Middle frontal gyrus (tissue), 1 donor: ENCODE measurements around the gene KCNAB3.
A peak's percentile ranks its signal among the peaks of the same experiment; 100 is the strongest.
"Not testable (repeated sequence)": the region's sequence is repeated elsewhere in the genome, so short reads cannot be mapped to it uniquely, and the experiment has no call there.

ENCODE experiments used
- DNase-seq: peaks from one replicate; pipeline ENCODE4 v3.0.0-alpha.2; 2015; ENCODE audit warnings: low spot score; ENCODE audit errors: extremely low spot score

KCNAB3 gene

DNA sequence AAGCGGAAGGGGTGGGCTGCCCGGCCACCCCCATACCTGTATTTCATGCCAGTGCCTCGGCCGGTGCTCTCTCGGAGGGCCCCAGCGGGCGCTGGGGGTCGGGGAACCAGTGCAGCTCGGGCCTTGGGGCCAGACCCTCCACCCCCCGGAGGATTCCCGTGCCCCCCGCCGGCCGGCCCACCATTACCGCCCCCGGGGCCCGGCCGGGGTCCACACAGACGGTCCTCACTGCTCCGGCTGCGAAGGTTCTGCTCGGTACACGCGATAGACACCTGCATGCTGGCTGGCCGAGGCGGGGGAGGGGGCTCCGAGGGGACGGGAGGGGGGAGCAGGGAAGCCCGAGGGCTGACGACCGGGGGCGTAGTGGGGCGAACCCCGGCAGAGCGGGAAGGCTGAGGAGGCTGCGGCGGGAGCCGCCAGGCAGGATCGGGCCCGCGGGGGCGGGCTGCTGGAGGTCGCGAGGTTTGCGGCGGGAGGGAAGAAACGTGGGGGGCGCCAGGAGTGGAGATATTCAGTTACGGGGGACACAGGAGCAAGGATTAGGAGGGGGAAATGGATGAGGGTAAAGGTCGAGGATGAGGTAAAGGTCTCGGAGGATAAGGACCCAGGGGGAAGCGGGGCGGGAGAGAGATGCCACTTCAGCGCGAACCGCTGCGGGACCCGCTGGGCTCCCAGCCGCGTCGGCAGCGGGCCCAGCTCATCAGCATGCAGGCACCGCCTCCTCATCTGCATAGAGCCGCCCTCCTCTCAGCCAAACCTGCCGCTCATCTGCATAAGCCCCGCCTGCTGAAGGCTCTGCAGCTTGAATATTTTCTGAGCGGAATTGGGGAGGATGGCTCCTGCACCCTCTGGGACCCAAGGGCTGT lies at the start of gene KCNAB3:
TSS of gene KCNAB3 (minus strand) at position 699 of the 866 bp plus-strand sequence. CDS start at position 278, 421 bp downstream.
- peak; percentile 33 for DNase-seq

DNA sequence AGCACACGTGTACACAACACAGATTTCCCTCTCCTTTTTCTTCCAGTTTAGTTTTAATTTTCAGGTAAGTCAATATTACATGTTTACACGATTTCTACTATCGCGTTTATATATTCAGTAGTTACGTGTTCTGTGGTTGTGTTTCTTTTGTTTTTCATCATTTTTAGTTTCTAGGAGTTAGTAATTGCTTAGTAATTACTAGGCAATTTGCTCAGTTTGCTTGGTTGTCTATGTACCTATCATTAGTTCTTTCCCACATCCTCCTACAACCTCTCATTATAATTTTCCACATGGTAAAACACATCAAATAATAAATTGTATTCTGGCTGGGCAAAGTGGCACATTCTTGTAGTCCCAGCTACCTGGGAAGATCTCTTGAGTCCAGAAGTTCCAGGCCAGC lies 48.1 kb upstream of the KCNAB3 start:
- DNase-seq, result no peak

DNA sequence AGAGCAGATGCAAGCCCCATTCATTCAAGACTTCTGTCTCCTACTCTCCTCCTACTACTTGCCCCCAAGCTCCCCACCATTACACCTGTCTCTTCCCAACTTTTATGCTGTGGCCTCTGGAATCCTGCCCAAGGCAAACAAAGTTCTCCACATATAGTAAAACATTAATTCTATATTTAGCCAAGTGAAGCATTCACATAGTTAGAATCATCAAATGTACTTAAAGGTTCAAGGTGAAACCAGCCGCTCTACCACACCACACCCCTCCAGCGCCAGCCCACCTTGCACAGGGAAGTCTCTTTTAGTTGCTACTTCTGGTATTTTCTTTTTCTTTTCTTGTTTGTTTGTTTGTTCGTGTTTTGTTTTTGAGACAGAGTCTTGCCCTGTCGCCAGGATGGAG lies 47.4 kb upstream of the KCNAB3 start:
- DNase-seq, result no peak

DNA sequence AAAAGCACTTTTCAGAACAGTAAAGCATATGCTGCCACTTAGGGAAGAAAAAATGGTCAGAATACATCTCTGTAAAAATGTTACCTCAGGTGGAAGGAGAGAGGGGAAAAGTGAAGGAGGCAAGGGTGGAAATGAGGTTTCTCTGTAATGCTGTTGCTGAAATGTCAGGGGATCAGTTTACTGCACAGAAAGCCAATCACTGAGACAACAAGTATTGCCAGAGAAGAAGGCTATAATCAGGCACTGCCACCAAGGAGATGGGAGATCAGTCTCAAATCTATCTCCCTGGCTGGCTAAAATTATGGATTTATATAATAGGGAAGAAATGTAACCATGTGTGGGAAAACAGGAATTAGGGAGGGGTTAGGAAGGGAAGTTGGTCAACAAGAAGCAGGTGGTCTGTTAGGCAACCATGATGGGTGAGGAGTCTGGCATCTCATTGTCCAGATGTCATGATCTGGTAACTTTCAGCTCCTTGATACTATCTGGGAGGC lies 45.0 kb upstream of the KCNAB3 start:
- DNase-seq, result no peak

DNA sequence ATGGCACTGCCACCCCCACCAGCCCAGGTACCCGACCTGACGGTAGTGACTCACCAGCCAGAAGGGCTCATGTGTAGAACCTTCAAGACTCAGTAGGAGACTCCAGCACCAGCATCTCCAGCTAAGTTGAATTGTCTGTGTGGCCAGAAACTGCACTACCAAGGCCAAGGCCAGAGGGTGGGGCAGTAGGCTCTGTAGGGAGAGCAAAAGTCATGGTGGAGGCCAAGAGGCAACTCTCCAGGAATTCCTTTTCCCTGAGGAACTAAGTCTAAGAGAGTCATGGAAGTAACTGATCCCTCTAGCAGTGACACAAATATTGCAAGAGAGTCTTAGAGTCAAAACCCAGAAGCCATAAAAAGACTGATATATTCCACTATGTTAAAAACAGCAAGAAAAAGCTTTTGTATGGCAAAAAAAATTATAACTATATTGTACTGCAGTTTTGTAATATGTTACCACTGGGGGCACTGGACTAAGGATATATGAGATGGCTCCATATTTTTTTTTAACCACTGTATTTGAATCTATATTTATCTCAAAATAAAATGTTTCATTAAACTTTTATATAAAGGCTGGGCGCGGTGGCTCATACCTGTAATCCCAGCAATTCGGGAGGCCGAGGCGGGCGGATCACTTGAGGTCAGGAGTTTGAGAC lies 42.6 kb upstream of the KCNAB3 start:
- DNase-seq, result no peak

DNA sequence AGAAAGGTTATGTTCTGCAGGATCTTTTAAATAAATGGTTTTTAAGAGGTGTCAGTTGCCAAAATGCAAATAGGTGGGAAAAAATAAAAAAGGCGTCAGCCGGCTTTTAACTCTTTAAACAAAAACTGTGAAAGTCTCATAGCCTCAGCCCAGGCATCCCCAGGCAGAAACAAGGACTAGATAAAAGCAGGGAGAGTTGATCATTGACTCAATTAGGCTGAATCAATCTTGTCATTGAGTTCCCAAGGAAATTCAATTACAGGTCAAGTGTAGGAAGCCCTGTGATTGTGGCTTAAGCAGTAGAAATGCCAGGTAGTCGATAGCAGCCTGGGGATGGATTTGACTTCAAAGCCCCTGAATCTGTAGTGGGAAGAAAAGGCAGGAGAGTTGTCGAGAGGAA lies 42.0 kb upstream of the KCNAB3 start:
- DNase-seq, result no peak

DNA sequence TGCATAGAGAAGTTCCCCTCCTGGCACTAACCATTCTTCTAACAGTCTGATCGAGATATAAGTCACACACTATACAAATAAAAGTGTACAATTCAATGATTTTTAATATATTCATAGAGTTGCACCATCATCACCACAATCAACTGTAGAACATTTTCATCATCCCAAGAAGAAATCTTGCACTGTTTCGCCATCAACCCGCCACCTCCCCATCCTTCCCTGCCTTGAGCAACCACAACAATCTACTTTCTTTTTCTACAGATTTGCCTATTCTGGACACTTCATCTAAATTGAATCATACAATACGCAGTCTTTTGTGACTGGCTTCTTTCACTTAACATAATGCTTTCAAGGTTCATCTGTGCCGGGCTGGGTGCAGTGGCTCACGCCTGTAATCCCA lies 39.8 kb upstream of the KCNAB3 start:
- no peak for DNase-seq

DNA sequence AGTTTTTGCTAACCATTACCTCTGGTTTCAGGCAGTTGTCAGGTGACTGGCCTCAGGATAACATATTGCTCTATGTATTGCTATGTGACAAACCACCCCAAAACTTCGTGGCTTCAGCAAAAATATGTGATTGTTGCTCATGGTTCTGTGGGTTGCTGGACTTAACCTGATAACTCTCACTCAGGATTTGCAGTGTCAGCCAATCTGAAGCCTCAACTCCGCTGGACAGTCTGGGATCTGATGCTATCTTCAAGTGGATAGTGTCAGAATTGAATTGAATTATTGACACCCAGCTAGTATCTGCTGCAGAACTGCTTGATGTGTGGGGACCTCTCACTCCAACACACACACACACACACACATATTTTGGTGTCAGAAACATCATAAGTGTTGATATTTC lies 38.1 kb upstream of the KCNAB3 start:
- DNase-seq, result no peak

DNA sequence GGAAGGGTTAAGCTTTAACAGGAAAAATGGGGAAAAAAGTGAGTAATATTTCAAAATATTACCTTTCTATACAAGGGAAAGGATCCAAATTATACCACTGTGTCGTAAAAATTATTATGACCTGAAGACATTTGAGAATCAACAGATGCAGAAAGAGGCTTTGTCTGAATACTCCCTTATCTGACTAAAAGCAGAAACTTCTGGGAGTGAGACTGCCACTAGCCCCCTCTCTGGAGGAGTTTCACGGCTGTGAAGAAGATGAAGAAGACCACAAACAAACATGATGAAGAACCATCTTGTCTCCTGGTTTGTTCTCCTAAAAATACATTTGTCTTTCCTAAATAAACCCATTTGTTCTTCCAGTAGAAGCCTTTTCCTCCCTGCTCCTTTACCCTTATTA lies 31.8 kb upstream of the KCNAB3 start:
- no peak for DNase-seq

DNA sequence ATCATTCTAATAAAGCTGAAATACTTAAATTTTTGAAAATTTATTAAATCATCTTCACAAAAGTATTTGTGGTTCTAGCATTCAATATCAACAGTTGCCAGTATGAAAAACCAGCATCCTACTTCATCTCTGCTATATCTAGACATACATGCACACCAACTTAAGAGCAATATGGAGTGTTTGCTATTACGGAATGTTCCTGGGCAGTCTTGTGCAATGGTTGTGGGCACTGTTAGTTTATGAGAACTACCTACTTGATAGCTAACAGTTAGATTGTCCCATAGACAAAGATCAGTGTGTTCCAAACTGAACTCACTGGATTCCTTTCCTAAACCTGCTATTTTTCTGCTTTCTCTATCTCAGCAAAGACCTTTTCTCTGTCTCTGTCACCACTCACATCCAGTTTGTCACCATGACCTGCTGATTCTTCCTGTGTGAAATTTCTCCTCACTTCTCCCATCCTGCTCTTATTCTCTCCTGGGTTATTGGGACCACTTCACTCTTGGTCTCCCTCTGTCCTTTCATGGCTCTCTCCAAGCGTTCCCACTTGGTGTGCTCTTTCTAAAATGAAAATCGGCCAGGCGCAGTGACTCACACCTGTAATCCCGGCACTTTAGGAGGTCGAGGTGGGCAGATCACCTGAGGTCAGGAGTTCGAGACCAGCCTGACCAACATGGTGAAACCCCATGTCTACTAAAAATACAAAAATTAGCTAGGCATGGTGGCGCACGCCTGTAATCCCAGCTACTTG lies 30.0 kb upstream of the KCNAB3 start:
- no peak for DNase-seq

DNA sequence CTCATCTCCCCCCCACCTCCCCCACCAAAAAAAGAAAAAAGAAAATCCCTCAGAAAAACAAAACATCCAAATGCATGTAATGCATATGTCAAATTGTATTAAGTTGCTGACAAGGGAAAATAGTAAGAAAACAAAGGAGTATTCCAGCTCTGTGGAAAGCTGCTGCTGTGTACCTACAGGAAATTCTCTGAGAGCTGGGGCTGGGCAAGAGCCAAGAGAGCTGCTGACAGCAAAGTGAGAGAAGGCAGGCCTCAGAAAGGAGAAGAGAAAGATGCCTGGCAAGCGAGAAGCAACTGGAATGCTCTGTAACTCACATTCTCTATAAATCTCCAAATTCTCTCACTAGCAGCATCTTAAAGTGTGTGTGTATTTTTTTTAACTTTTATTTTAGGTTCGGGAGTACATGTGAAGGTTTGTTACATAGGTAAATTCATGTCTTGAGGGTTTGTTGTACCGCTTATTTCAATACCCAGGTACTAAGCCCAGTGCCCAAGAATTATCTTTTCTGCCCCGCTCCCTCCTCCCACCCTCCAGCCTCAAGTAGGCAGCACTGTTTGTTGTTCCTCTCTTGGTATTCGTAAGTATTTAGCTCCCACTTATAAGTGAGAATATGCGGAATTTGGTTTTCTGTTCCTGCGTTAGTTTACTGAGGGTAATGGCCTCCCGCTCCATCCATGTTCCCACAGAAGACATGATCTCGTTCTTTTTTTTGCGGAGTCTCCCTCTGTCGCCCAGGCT lies 26.7 kb upstream of the KCNAB3 start:
- no peak for DNase-seq

DNA sequence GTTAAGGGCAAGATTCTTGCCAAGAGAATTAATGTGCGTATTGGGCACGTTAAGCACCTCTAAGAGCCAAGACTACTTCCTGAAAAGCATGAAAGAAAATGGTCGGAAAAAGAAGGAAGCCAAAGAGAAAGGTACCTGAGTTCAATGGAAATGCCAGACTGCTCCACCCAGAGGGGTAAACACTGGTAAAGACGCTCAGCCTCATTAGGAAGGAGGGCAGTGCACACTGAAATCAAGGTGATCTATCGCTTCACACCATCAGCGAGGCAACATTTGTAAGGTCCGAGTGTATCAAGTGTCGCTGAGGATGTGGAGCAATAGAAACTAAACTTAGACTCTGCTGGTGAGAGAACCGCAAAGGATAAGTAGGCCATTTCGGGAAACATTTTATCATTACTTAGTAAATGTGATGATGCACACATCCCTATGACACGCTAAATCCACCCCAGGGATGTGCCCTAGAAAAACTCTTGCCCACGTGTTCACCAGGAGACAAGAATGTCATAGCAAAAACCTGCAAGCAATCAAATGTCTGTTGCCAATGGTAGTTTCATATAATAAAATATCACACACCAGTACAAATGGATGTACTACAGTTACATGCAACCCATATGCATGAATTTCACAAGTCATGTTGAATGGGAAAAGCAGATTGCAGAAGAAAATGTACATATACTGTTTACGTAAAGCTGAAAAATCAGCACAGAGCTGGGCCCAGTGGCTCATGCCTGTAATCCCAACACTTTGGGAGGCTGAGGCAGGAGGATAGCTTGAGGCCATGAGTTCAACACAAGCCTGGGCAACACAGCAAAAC lies 26.0 kb upstream of the KCNAB3 start:
- DNase-seq, result no peak

DNA sequence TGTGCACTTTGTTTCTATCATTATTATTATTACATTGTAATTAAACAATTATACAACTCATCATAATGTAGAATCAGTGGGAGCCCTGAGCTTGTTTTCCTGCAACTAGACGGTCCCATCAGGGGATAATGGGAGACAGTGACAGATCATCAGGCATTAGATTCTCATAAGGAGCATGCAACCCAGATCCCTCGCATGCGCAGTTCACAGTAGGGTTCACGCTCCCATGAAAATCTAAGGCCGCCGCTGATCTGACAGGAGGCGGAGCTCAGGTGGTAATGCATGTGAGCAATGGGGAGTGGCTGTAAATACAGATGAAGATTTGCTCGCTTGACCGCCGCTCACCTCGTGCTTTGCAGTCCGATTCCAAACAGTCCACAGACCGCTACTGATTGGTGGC lies 23.6 kb upstream of the KCNAB3 start:
- DNase-seq, result not testable (repeated sequence)

DNA sequence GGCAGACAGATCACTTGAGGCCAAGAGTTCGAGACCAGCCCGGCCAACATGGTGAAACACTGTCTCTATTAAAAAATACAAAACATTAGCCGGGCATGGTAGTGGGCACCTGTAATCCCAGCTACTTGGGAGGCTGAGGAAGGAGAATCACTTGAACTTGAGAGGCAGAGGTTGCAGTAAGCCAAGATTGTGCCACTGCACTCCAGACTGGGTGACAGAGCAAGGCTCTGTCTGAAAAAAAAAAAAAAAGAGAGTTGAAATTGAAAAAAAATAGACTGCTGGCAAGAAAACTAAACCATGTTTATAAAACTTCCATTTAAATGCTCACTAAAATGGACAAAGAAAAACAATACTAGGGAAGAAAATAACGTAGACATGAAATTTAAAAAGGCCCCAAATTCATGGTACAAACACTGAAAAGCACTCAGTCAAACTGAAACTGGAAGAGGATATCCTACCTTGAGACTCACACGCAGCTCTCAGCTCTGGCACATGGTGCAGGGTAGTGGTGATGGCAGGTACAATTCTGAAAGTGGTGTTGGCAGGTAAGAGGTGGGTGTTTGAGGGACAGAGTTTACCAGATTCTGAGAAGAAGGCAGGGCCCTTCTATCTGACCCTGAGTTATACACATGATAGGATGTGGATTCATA lies 21.6 kb upstream of the KCNAB3 start:
- no peak for DNase-seq

DNA sequence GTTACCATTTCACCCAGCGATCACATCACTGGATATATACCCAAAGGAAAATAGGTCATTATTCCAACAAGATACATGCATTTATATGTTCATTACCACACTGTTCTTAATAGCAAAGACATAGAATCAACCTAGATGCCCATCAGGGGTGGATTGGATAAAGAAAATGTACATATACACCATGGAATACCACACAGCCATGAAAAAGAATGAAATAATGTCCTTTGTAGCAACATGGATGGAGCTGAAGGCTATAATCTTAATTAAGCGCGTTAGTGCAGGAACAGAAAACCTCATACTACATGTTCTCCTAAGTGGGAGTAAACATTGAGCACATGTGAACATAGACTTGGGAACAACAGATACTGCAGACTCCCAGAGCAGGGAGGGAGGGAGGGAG lies 20.9 kb upstream of the KCNAB3 start:
- no peak for DNase-seq

DNA sequence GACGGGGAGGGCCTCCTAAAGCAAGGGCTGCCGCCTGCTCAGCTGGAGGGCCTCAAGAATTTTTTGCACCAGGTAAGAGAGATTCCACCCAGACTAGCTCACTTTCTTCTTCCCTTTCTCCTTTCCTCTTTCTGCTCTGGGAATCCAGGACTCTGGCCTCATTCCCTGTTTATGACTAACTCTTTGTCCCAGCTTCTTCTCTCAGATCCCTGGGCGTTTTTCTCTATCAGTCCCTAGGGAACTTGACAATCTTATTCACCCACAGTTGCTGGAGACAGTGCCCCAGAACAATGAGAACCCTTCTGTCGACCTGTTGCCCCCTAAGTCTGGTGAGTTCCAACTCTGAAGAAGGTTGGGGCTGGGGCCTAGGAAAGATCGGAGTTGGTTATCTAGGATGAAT lies 18.0 kb upstream of the KCNAB3 start:
- DNase-seq, result no peak

DNA sequence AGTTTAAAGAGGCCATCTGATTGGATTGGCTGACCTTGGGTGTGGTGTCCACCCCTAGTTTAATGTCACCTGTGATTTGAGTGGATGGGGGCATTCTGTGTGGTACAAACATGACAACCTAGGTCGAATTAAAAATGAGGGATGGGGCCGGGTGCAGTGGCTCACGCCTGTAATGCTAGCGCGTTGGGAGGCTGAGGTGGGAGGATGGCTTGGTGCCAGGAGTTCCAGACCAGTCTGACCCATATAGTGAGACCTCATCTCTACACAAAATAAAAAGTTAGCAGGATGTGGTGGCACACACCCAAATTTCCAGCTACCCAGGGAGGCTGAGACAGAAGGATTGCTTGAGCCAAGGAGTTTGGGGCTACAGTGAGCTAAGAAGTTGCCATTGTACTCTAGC lies 16.8 kb upstream of the KCNAB3 start:
- no peak for DNase-seq

DNA sequence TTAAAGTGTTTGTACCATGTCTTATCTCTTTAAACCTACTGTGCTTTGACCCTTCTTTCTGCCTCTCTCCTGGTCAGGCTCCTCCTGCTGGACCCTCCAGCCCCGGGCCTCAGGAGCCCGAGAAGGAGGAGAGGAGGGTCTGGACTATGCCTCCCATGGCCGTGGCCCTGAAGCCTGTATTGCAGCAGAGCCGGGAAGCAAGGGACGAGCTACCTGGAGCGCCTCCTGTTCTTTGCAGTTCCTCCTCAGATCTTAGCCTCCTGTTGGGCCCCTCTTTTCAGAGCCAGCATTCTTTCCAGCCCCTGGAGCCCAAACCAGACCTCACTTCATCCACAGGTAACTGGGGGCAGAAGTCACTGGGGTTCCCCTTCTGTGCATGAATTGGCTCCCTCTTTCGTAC lies 16.0 kb upstream of the KCNAB3 start:
- DNase-seq, result no peak

DNA sequence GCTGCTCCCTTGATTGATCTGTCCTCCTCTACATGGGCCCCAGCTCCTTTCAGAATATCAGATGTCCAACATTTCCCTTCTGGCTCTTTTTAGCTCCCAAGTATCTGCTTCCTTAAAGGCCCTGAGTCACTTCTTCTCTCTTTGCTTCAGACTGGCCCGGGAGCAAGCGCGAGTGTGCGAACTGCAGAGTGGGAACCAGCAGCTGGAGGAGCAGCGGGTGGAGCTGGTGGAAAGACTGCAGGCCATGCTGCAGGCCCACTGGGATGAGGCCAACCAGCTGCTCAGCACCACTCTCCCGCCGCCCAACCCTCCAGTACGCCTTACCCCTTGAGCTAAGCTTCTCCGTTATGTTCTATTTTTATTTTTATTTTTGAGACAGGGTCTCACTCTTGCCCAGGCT lies 14.7 kb upstream of the KCNAB3 start:
- DNase-seq, result no peak

DNA sequence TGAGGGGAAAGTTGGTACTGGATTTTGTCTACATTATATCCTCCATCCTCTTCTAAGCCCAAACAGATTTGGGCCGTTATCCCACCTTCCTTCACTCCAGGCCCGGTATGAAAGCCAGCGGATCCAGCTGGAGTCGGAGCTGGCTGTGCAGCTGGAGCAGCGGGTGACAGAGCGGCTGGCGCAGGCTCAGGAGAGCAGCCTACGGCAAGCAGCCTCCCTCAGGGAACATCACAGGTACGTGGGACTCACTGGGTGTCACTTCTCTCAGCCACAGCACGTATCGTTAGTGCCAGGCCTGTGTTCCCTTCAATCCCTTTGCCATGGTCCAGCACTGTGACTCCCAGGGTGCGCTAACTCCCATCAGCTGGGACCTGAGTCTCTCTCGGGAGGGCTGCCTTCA lies 13.6 kb upstream of the KCNAB3 start:
- no peak for DNase-seq
